ENCODE data around the gene SMARCAL1.

DNA sequence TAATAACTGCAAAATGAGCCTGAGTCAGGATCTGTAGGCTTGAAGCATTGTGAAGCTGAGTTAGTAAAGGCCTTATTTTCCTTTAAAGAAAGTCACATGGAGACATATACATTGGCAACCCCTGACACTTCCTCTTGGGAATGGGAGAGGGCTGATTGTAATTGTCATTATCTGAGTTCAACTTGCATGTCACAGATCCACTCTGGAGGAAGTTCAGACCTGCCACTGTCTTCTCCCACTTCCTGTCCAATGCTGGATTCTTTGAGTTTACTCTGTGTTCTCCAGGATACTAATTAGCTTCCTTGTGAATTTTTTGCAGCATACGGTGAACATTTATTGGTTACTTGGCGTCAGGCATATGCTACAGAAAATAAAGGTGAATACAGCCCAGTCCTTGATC is 34.1 kb downstream of the SMARCAL1 start:
- no peak for TF ChIP-seq CTCF (IDR thresholded peaks at IDR 0.05)
- no peak for TF ChIP-seq POLR2A (IDR thresholded peaks at IDR 0.05)
